ENCODE measurements around the gene ITPR1.

The ITPR1 gene

DNA sequence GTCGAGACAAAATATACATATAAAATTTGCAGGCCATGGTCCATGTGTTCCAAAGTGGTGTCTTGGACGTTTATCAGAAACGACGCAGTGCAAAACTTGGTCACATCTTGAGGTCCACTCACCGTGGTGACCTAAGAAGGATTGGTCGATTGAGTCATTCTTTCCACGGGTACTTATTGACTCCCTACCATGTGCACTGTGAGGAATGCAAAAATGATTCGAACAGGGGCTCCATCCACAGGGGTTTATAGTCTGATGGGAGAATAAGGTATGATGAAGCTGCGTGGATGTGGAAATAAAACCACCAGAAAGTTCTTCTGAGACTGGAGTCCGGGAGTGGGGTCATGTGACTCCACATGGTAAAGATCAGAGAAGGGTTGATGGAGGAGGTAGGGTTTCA, 185.2 kb downstream of the ITPR1 start:
- in situ Hi-C loops (cut with MboI; ENCODE audit: low sequenced_read_pairs) = no loop called here

DNA sequence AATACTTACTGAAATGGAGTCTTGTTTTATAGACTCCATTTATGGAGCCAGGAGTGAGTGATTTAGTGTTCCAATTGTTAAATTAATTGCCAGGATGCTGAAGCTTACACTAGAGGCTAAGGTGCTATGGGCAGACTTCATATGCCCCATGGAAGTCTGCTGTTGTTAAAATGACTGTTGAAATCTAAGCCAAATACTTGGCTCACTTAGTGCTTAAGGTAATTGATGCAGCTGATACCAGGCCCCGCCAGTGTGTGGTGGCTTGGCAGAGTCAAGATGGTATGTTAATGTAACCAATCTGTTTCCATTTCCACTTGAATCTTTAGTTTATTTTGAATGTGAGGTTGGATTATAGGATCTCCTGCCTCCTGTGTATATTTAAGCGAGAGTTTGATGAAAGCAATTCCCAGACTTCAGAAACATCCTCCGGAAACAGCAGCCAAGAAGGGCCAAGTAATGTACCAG, 187.1 kb downstream of the ITPR1 start:
- in situ Hi-C loops (cut with MboI; ENCODE audit: low sequenced_read_pairs) = no loop called here

DNA sequence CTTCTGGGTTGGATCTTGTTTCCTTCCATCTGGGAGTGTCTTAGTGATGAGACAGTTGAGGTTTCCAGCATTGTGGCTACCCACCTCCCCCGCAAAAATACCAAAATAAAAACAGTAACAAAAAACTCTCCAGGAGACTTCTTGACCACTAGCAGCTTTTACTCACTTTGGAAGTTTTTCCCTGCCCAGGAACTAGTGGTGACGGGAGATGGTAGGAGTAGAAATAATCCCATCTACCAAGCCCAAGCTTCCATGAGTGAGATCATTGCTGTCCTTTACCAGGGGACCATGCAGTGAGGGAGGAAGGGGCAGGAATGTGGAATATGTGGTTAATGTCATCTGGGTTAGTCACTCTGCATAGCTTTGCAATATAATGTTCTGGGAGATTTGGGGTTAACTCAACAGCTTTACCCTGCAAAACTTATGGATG, 187.7 kb downstream of the ITPR1 start:
- in situ Hi-C loops (cut with MboI; ENCODE audit: low sequenced_read_pairs) = no loop called here

DNA sequence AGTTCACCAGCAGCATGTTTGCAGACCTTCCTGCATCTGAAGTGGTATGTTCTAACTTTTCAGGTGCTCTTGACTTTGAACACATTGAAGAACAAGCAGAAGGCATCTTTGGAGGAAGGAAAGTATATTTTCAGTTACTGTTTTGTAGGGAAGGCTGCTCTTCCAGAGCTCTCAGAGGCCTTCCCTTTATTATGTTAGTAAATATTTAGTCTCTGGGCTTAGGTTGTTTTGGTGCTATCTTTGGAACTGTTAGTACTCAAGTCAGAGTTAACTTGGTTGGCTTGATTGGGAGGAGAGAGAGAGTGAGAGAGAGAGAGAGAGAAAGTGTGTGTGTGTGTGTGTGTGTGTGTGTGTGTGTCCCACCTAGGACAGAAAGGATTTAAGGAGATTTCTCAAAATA, 188.2 kb downstream of the ITPR1 start:
- in situ Hi-C loops (cut with MboI; ENCODE audit: low sequenced_read_pairs) = no loop called here

DNA sequence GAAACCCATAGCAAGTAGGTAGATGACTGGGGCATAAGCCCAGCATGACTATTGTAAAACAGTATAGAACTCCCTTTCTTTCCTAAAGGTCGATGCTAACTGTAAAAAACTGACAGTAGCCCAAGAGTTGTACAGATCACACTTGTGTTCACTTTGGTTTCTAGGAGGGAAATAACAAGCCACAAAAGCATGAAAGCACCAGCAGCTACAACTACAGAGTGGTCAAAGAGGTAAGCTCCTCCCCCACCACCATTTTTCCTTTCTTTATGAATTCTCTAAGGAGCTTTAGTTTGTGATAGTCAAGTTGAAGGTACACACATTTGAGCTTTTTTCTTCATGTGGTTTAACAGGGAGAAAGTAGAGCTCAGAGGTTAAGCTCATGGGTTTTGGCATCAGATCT, 191.0 kb downstream of the ITPR1 start:
- in situ Hi-C loops (cut with MboI; ENCODE audit: low sequenced_read_pairs) = no loop called here

DNA sequence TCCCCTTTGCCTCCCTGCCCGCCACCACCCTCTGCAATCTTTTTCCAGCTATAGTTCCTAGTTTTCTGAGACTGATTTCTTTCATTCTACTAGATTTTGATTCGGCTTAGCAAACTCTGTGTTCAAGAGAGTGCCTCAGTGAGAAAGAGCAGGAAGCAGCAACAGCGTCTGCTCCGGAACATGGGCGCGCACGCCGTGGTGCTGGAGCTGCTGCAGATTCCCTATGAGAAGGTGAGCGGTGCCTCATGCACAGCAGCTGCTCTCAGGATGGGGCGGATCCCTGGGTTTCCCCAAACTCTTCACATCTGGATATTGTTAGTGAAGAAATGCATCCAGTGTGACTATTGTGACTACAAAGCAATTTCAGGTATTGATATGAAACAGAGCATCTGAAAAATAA, 191.8 kb downstream of the ITPR1 start:
- in situ Hi-C loops (cut with MboI; ENCODE audit: low sequenced_read_pairs) = no loop called here

DNA sequence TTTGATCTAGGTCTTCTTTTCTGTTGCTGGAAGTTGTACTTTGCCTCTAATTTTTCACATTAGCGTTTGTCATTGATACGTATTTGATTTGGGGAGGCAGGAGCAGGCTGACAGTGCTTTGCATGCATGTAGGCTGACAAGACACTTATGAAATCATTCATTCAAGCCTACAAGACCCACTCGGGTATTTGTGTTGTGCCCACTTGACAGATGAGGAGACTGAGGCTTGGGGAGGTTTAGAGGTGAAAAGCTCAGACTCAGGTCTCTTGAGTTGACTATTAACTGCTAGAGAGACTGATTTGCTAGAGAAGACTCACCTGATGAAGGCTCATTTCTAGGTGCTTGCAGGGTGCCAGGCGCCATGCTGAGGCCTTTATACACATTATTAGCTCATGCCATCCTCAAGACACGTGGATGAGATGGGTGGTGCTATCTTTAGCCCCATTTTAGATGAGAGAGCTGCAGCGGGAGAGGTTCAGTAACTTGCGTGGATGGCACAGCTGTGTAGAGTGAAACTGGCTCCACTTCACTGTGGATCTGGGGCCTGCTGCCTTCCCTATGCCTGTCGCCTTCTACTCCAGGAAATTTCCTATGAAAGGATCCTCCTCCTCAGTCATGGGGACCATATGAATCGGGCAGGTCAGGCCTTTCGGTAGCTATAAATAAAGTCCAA, 192.7 kb downstream of the ITPR1 start:
- in situ Hi-C loops (cut with MboI; ENCODE audit: low sequenced_read_pairs) = no loop called here

DNA sequence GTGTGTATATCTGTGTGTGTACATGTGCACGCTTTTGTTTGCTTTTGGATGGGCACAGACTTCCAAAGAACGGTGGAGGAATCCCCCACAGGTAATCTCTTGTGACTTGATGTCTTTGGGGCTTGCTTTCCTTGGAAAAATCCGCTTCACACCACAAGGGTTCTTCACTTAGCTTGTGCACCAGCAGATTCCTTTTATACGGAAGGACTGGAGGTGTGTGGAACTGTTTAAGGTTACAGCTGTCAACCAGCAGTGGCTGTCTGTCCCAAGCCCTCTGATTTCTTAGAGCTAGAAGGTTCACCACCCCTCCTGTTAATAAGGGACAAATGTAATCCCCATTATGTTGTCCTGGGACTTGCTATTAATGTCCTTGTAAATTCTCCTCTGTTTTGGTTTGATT, 193.5 kb downstream of the ITPR1 start:
- in situ Hi-C loops (cut with MboI; ENCODE audit: low sequenced_read_pairs) = no loop called here

DNA sequence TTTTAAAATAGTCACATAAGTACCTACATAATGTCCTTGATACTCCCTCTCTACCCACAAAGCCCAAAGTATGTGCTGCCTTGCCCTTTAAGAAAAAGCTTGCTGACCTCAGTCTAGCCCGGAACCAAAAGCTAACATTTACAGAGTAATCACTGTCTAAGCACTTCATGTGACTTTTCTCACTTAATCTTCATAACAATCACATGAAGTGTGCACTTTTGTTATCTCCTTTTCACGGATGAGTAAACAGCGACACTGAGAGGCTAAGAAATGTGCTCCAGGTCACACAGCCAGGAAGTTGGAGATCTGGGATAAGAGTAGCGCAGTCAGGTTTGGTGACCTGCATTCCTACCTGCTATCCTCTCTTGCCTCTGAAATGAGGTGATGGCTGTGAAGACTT, 194.0 kb downstream of the ITPR1 start:
- in situ Hi-C loops (cut with MboI; ENCODE audit: low sequenced_read_pairs) = no loop called here

DNA sequence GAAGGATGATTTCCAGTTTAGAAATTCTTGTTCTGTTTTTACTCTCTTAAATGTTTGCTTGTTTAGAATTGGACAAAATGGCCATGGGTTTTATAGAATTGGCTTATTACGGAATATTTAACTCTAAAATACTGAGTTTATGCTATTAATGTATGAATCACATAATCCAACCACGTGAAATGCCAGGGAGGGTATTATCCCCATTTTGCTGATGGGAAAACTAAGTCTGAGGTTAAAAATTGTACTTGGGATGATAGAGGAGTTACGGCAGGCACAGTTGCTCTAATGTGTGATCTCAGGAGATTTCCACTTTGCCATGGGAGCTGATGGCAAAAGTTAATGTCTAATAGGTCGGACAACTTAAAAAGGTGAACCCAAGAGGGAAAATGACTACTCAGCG, 194.4 kb downstream of the ITPR1 start:
- in situ Hi-C loops (cut with MboI; ENCODE audit: low sequenced_read_pairs) = no loop called here

DNA sequence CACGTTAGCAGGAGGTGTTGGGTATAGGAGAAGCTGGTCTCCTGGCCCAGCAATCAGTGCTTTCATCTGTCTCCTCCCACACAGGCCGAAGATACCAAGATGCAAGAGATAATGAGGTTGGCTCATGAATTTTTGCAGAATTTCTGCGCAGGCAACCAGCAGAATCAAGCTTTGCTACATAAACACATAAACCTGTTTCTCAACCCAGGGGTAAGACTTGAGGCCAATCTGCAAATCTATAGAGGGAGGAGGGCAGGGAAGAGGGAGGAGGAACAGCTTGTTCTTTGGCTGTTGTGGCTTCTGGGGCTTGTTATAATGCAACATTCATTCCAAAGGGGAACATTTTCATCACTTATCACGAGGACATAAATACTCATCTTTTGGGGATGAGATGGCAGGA, 195.3 kb downstream of the ITPR1 start:
- in situ Hi-C loops (cut with MboI; ENCODE audit: low sequenced_read_pairs) = no loop called here

DNA sequence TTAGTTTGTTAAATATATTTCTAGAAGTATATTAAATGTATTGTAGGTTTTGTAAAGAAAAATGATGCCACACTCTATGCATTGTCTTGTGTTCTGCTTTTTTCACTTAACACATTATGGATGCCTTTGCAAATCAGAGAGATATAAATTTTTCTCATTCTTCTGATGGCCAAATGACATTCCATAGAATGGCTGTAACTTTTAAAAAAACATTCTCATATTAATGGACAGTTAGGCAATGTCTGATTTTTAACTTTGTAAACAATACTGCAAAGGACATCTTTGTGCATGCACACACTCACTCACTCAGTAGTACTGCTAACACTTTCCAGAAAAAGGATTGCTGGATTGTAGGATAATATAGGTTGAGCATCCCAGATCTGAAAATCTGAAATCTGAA, 195.9 kb downstream of the ITPR1 start:
- in situ Hi-C loops (cut with MboI; ENCODE audit: low sequenced_read_pairs) = no loop called here

DNA sequence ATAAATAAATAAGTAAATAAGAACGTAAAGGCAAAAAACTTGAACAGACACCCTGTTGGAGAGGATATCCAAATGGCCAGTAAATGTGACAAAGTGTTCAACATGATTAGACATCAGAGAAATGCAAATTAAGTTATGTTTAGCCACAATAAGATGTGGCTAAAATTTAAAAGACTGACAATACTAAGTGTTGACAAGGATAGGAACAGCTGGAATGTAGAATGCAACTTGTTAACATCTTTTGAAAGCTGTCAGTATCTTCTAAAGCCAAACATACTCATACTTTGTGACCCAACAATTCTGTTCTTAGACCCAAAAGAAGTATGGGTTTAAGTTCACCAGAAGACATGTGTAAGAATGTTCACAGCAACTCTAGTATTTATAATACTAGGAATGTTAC, 197.1 kb downstream of the ITPR1 start:
- in situ Hi-C loops (cut with MboI; ENCODE audit: low sequenced_read_pairs) = no loop called here

DNA sequence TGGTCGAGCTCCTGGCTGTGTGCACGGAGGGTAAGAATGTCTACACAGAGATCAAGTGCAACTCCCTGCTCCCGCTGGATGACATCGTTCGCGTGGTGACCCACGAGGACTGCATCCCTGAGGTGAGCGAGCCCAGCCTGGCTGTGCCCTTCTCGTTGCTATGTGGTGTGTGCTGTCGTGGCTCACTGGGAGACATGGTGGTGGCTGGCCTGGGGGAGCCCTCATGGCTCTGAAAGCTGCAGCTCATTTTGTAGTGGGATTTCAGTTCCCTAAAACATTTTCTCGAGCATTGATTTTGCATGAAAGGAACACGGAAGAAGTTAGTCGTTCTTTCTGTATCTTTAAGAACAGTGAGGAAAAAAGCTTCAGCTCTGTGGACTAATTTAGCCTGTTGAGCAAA, 200.5 kb downstream of the ITPR1 start:
- in situ Hi-C loops (cut with MboI; ENCODE audit: low sequenced_read_pairs) = no loop called here

DNA sequence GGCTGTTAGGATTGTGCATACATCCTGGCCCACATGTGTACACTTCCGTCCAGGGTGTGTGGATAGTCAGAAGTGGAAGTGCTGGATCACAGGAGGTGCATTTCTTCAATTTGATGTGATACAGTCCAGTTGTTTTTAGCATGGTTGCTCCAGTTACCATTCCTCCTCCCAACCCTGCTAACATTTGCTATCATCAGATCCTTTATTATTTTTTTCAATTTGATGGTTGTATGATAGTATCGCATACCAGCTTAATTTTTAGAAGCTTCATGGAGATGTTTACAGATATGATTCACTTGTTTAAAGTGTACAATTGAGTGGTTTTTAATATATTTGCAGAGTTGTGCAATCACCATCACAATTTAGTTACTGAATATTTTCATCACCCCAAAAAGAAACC, 202.7 kb downstream of the ITPR1 start:
- in situ Hi-C loops (cut with MboI; ENCODE audit: low sequenced_read_pairs) = no loop called here

DNA sequence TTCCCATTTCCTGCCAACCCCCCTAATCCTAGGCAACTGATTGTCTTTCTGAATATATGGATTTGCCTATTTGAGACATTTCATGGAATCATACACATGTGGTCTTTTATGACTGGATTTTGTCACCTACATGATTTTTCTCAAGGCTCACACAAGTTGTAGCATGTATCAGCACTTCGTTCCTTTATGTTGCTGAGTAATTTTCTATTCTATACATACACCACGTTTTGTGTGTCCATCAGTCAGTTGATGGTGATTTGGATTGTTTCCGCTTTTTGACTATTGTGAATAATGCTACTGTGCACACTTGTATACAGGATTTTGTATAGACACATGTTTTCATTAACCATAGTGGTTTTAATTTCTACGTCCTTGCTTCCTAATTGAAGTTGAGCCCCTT, 203.1 kb downstream of the ITPR1 start:
- in situ Hi-C loops (cut with MboI; ENCODE audit: low sequenced_read_pairs) = no loop called here

DNA sequence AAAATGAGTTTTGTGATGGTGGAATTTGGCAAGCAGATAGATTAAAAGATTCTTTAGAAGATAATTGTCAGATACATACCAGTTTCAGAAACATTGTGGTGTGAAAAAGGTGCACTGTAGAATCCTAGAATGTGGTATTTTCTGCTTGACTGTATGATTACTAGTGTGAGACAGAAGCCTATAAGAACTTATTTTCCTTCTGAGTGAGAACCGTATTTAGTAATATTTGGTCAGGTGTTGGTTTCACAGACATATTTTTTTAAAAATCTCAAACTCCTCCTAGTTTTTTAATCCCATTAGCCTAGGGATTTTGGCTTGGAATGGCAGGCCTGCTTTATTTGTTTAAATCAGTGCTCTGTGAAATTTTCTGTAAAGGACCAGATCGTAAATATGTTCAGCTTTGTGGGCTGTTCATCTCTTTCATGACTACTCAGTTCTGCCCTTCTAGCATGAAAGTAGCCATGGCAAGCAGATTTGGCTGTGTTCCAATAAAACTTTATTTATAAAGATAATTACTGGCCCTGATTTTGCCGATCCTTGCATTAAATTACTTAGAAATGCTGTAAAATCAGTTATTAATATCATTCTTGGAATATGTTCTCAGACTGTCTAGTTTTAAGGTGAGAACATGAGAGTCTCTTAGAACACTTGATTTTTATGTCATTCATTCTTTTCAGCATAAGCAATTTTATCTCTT, 205.1 kb downstream of the ITPR1 start:
- in situ Hi-C loops (cut with MboI; ENCODE audit: low sequenced_read_pairs) = no loop called here

DNA sequence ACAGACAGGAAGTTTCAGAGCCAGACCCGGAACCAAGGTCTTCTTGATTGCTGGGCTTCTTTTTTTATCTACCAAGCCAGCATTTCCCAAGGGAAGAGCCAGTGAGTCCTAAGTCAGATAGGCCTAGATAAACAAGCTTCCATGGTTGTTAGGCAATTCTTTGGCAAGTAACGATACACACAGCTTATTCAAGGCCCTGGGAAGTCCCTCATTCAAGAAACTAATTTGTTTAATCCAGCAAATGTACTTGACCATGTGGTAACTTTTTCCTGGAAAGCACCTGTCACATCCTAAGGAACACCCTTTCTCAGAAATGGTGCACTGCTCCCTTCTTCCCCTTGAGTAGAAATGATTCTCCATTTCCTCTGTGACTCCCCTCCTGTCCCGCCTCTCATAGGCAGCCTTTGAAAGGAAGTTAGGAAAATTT, 209.9 kb downstream of the ITPR1 start:
- in situ Hi-C loops (cut with MboI; ENCODE audit: low sequenced_read_pairs) = no loop called here

DNA sequence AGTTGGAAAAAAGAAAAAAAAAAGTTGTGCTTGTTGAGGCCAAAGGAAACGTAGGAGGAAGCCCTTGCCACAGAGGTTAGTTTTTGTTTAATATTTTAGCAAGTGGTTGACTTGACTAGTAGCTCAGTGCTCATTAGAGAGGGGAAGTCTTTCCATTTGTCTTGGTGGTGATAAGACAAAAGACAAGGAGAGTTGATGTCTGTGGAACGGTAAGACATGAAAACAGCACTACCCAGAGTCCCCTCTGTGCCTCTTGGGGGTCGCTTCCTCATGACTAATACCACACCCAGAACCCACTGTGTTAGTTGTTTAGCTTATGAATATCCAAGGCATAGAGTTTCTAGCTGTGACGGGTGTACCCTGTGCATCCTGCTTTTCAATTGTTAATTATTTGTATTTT, 211.4 kb downstream of the ITPR1 start:
- in situ Hi-C loops (cut with MboI; ENCODE audit: low sequenced_read_pairs) = no loop called here

DNA sequence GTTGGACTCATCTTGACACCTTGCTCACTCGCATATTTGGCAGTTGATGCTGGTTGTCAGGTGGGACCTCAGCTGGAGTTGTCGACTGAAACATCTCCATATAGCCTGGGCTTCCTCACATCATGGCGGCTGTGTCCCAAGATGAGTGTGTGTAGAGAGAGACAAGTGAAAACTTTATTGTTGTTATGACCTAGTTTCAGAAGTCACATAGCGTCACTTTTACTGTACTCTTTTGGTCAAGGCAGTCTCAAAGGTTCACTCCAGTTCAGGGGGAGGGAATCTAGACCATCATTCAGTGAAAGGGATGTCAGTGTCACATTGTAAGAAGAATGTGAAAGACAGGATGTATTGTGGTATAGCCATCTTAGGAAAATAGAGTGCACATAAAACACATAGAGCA, 214.2 kb downstream of the ITPR1 start:
- in situ Hi-C loops (cut with MboI; ENCODE audit: low sequenced_read_pairs) = no loop called here

DNA sequence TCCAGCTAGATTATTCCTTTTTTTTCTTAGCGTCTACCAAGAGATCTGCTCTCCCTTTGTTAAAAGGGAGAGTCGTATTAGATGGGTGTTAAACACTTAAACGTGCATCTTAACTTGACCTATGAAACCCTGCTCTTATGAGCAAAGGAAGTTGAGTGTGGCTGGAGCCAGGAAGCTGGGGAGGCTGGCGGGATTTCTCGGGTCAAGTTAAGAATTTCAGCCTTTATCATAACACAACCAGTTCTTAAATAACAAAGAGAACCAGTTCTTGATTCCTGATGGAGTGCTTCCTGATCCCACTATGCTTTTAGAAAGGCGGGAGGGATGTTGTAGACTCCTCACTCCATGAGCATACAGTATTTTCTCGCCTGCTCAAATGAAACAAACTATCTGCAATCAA, 215.1 kb downstream of the ITPR1 start:
- in situ Hi-C loops (cut with MboI; ENCODE audit: low sequenced_read_pairs) = no loop called here

DNA sequence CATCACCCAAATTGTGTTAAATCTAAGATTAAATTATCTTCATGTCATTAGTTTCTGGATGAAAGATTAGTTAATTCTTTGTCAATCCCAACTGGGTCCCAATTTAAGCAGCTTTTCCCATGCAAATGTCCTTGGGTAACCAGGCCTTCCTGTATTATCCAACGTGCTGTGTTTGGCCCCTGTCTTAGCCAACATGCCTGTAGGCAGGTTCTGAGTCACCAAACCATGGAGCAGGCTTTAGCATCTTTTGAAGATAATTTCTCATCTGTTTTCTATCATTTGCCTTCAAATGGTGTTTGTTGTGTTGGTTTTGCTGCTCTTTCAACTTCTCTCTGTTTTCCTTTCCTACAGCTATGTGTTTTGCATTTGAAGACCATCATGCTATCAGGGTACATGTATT, 216.2 kb downstream of the ITPR1 start:
- in situ Hi-C loops (cut with MboI; ENCODE audit: low sequenced_read_pairs) = no loop called here

DNA sequence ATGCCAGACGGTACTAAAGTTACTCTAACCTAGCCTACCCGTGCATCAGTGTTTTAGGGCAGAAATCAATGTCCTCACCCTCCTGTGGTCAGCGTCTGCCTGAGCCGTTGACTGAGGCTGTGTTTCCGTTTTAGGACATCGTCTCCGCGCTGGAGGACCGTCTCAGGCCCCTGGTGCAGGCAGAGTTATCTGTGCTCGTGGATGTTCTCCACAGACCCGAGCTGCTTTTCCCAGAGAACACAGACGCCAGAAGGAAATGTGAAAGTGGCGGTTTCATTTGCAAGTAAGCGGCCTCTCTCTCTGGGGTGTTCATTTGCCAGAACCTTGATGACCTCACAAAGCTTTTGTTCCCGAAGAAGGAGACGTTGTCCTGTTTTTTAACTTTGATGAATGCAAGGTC, 217.0 kb downstream of the ITPR1 start:
- in situ Hi-C loops (cut with MboI; ENCODE audit: low sequenced_read_pairs) = loop anchor here (10.0 kb wide), 2 partner anchors 265 to 355 kb away; partner anchors contain the start of gene BHLHE40

Measured in HL-60/S4 treated with retinoic acid at 250 ng/mL for 4 days and 3 days (cell line).